D721Med (cell line): ENCODE data around the gene TSC22D4.

ENCODE experiments used
- DNase-seq: peaks from one replicate; pipeline ENCODE4 v3.0.0; 2011; ENCODE audit warnings: low spot score; ENCODE audit not compliant: insufficient read length
- FAIRE-seq: peaks from 2 replicates; lab custom pipeline; 2011; peaks lifted over from hg19 to GRCh38; lab: Jason Lieb, UNC
- TF ChIP-seq, protein P1 (sequence below): IDR thresholded peaks from 2 replicates; pipeline ENCODE4 v1.5.1; 2012; ENCODE audit warnings: mild to moderate bottlenecking, control low read depth; ENCODE audit not compliant: insufficient read depth; ENCODE audit errors: missing control alignments

The TSC22D4 gene

DNA sequence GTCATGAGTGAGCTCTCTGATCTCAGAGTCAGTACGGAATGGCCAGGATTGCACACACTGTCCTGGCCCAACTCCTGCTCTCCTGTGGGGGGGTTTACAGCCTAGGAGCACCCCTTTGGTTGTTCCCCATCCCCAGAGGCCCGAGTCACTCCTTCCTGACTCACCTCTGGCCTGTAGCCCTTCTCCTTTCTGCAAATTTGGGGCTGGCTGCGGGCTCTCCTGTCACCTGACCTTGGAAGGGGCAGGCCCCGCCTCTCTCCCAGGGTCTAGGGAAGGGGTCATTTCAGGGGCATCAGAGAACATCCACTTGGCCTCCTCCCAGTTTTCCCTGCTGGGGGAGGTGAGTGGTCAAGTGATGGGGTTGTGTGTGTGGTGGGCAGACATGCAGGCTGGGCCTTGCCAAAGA is 6.5 kb upstream of the TSC22D4 start:
- DNase-seq = no peak
- TF ChIP-seq, protein P1, sequence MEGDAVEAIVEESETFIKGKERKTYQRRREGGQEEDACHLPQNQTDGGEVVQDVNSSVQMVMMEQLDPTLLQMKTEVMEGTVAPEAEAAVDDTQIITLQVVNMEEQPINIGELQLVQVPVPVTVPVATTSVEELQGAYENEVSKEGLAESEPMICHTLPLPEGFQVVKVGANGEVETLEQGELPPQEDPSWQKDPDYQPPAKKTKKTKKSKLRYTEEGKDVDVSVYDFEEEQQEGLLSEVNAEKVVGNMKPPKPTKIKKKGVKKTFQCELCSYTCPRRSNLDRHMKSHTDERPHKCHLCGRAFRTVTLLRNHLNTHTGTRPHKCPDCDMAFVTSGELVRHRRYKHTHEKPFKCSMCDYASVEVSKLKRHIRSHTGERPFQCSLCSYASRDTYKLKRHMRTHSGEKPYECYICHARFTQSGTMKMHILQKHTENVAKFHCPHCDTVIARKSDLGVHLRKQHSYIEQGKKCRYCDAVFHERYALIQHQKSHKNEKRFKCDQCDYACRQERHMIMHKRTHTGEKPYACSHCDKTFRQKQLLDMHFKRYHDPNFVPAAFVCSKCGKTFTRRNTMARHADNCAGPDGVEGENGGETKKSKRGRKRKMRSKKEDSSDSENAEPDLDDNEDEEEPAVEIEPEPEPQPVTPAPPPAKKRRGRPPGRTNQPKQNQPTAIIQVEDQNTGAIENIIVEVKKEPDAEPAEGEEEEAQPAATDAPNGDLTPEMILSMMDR = no peak
- no peak for FAIRE-seq

DNA sequence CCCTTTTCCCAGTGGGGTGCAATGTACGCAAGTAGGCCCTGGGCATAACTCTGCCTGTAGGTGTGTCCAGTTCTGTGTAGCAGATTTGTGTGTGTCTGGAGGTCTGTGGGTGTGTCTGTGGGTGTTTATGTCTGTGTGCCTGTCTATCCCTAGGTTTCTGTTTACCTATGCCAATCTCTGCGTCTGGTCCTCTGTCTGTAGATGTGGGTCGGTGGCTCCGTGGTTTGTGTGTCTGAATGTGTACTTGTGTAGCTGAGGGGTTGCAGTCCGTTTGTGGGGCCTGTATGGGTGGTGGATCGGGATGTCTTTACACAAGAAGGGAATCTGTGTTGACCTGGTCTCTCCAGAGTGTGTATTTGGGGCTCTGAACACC is 5.6 kb upstream of the TSC22D4 start:
- DNase-seq = no peak
- TF ChIP-seq, protein P1 = no peak
- no peak for FAIRE-seq

DNA sequence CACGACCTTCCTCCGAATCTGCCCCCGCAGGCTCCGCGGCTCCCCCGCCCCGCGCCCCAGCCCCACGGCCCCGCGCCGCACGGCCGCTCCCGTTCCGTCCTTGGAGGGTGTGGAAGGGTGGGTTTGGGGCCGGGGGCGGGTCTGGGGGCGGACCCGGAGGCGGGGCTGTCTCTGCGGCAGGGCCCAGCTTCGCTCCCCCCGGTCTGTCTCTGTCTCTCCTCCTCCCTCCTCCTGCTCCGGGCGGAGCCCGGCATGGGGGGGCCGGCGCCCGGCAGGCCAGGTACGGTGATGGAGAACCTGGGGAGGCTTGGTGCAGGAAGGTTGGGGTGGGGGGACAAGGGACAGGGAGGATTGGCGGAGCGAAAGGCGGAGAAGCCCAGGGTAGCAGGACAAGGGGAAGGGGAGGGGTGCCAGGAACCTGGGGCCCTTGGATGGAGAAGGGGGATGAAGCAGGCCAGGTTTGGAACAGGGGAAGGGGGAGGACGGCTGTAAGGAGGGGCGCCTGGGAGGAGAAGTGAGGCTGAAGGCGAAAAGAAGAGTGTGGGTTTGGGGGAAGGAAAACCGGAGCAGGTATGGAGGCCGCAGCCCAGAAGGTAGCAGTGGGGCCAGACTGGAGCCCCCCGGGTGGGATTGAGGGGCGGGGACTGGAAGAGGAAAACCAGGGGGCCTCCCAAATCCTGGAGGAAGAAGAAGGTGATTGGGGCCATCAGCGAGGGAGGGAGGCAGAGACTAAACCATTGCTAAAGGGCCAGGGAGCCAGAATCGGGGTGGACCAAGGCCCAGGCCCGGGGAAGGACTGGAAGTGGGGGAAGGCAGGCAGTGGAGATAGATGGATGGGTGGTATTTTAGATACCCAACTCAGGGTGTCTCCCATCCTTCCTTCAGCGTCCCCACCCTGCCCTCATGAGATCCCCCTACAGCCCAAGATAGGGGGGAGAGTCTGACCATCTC is 5.0 kb upstream of the TSC22D4 start, which contains the start of gene NYAP1:
NYAP1 (plus strand) TSS at position 206 of the 951 bp plus-strand sequence. CDS start 1,385 bp downstream, outside the sequence.
- TF ChIP-seq, protein P1 = no peak
- FAIRE-seq (no peak), DNase-seq (peak; percentile 77)

DNA sequence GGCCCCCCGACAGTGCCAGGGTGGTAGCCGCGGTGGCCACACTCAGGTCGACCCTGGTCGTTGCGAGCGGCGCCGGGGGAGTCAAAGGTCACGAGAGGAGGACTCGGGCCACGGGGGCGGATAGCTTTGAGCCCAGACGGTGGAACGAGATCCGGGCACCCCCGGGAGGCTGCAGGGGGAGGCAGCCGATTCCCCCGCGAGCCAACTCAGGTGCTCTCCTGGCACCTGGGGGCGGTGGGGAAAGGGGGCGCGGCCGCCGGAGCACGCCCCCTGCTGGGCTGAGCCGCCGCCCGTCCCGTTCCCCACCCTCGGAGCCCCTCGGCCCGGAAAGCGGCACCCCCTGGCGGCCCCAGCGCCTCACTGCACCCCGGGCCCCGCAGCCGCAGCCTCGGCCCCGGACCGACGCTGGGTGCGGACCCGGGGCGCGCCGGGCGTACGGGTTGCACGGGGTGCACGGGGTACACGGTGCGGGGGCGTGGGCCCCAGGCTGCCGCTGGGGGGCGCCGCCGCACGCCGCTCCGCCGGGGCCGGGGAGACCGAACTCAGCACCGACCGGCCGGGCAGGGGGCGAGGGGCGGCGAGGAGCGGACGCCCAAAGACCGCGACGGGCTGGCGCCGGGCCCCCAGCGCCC is 4.2 kb upstream of the TSC22D4 start:
- DNase-seq (peak; percentile 62), FAIRE-seq (no peak)
- TF ChIP-seq, protein P1 = peak; percentile 73

DNA sequence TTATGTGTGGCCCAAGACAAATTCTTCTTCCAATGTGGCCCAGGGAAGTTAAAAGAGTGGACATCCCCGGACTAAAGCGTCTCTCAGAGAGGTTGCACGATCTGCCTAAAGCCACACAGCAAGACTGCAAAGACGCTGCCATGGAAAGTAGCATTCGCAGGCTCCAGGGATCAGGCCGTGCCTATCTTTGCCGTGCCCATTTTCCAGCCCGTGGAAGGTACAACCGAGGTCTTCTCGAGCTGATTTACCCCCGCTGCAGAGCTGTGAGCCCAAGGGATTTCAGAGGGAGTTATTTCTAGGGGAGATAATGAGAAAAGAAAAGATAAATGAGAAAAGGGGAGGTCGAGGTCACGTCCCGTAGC is 3.7 kb upstream of the TSC22D4 start:
- DNase-seq (no peak), FAIRE-seq (no peak)
- TF ChIP-seq, protein P1 = no peak

DNA sequence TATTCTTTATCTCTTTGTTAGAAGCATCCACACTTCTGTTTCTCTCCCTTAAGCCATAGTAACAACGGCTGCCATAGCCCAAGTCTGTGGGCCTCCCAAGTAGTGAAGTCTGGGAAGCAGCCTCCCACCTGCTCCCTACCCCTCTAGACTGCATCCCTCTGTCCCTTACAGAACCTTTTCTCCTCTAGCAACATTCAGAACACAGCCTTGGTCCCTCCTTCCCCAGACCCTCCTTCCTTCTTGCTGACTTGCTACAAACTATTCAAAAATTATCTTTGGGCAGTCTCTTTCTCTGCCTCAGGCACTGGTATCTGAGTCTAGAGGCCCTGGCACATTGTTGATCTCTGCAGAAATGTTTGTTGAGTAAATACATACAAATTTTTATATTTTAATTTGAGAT is 2.5 kb upstream of the TSC22D4 start:
- no peak for FAIRE-seq
- TF ChIP-seq, protein P1 = no peak

DNA sequence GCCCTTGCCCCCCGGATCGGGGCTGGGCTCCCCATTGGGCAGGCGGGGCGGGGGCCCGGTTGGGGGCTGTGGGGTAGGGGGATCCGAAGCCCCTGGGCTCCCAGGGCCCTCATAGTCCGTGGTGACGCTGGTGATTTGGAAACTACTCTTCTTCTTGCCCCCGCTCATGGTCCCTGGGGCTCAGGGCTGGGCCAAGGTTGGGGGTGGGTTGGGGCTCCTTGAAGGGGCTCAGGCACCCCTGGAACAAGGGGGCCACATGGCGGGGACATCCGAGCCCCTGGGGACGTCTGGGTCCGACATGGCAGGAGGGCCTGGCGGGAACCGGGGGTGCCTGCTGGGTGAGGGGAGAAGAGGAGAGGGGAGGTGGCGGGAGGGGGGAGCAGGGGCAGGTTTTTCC is 1.1 kb downstream of the TSC22D4 start:
- no peak for DNase-seq
- TF ChIP-seq, protein P1 = no peak
- no peak for FAIRE-seq

More for the DNA sequence above, 2.5 kb upstream of the TSC22D4 start:
- DNase-seq = no peak
